HTR-8/SVneo (cell line): Measurements from ENCODE around the gene DYNC2I2.
"Not testable (repeated sequence)": the region's sequence is repeated elsewhere in the genome, so short reads cannot be mapped to it uniquely, and the experiment has no call there.

Experiments
- DNase-seq: peaks from one replicate; pipeline ENCODE4 v3.0.0; 2011; ENCODE audit warnings: low spot score, mixed read lengths; ENCODE audit not compliant: insufficient read length
- FAIRE-seq: peaks from 2 replicates; lab custom pipeline; 2011; peaks lifted over from hg19 to GRCh38; lab: Jason Lieb, UNC

Gene DYNC2I2

GRCh38 chr9:128656416-128657343, at the start of gene DYNC2I2:
TSS of gene DYNC2I2 (minus strand) at chr9:128656847. CDS start at chr9:128656726, 121 bp downstream.
- FAIRE-seq (peak; percentile 83), DNase-seq (peak; percentile 93)

GRCh38 chr9:128706045-128706444, 49.4 kb upstream of the DYNC2I2 start:
- no peak for FAIRE-seq

GRCh38 chr9:128705051-128705965, 48.7 kb upstream of the DYNC2I2 start:
- no peak for FAIRE-seq
- DNase-seq, result no peak

More at GRCh38 chr9:128706045-128706444, 49.4 kb upstream of the DYNC2I2 start:
- no peak for DNase-seq

- no peak for FAIRE-seq
- no peak for DNase-seq
Measured at GRCh38 chr9:128704356-128704670, 47.7 kb upstream of the DYNC2I2 start.

- FAIRE-seq (no peak), DNase-seq (no peak)
Measured at GRCh38 chr9:128703616-128704355, 47.1 kb upstream of the DYNC2I2 start.

- no peak for FAIRE-seq
- DNase-seq, result peak; percentile 33
Measured at GRCh38 chr9:128702949-128703615, 46.4 kb upstream of the DYNC2I2 start.

- DNase-seq (peak; percentile 86), FAIRE-seq (no peak)
Measured at GRCh38 chr9:128702445-128702948, 45.9 kb upstream of the DYNC2I2 start, which contains the start of gene PKN3. TSS of gene PKN3 (plus strand) at chr9:128702503. CDS start at chr9:128702916, 413 bp downstream.

GRCh38 chr9:128701227-128701854, 44.7 kb upstream of the DYNC2I2 start:
- DNase-seq (no peak), FAIRE-seq (no peak)

- not testable (repeated sequence) for FAIRE-seq
Measured at GRCh38 chr9:128699096-128699795, 42.6 kb upstream of the DYNC2I2 start.

GRCh38 chr9:128696923-128697707, 40.5 kb upstream of the DYNC2I2 start:
- DNase-seq (no peak), FAIRE-seq (no peak)

More at GRCh38 chr9:128699096-128699795, 42.6 kb upstream of the DYNC2I2 start:
- not testable (repeated sequence) for DNase-seq

- FAIRE-seq, result no peak
- DNase-seq, result no peak
Measured at GRCh38 chr9:128694344-128694743, 37.7 kb upstream of the DYNC2I2 start.

- not testable (repeated sequence) for FAIRE-seq, DNase-seq
Measured at GRCh38 chr9:128693738-128694137, 37.1 kb upstream of the DYNC2I2 start.

- no peak for DNase-seq
- no peak for FAIRE-seq
Measured at GRCh38 chr9:128690684-128691034, 34.0 kb upstream of the DYNC2I2 start.

GRCh38 chr9:128689820-128690683, 33.4 kb upstream of the DYNC2I2 start:
- no peak for DNase-seq
- no peak for FAIRE-seq

- DNase-seq, result no peak
- FAIRE-seq, result no peak
Measured at GRCh38 chr9:128689293-128689774, 32.7 kb upstream of the DYNC2I2 start.

GRCh38 chr9:128688501-128689292, 32.0 kb upstream of the DYNC2I2 start, which contains the start of gene SET:
TSS of gene SET (plus strand) at chr9:128689222. CDS start at chr9:128689583, 361 bp downstream.
- no peak for FAIRE-seq
- peak; percentile 93 for DNase-seq
